ENCODE data around the gene SIMC1. TPM values are rescaled to one million over a fixed set of nuclear protein-coding genes. Genes with fewer than 3 reads are reported as not detected.

SIMC1 gene
- total and polyA plus RNA-seq, 2 donors (not counting 1 experiment from before 2014, with no cell fraction given), result 20.6 to 63.8 TPM

GRCh38 chr5:176382721-176383120 is 144.5 kb downstream of the SIMC1 start:
- ATAC-seq (ENCODE audit: low read depth) (no peak), DNase-seq (no peak)
- Histone ChIP-seq H3K9me3 (ENCODE audit: control extremely low read depth in 1 of 3, control insufficient read depth in 2 of 3, insufficient read depth in 1 of 3, low read length in 2 of 3) (no peaks in the 10 kb centered on the region), H3K4me3 (ENCODE audit: control extremely low read depth in 1 of 5, extremely low read depth in 1 of 5, insufficient read depth in 1 of 5, low read depth in 2 of 5, low read length in 4 of 5) (no peak overlapping the region), H3K27me3 (replicated peaks in 1 of 4; ENCODE audit: control extremely low read depth in 1 of 4, control insufficient read depth in 3 of 4, insufficient read depth in 4 of 4, low read length in 3 of 4) (no peaks in the 10 kb centered on the region), H3K9ac (ENCODE audit: low read length) (no peak overlapping the region), H3K4me1 (ENCODE audit: control insufficient read depth in 2 of 2, insufficient read depth in 2 of 2, low read length in 2 of 2) (peaks cover 20 to 21% of the 10 kb centered on the region in 2 donors), H4K20me1 (ENCODE audit: control insufficient read depth, insufficient read depth, low read length, poor library complexity, severe bottlenecking) (peaks cover 9% of the 10 kb centered on the region), H3K79me2 (ENCODE audit: control insufficient read depth, insufficient read depth, low read length) (peaks cover 27% of the 10 kb centered on the region), H3K36me3 (replicated peaks in 1 of 2; ENCODE audit: control extremely low read depth in 1 of 2, control insufficient read depth in 1 of 2, extremely low read depth in 1 of 2, insufficient read depth in 2 of 2, low read length in 1 of 2) (peaks cover 5 to 56% of the 10 kb centered on the region in 2 experiments), H2AFZ (ENCODE audit: insufficient read depth, low read depth, low read length, poor library complexity, severe bottlenecking) (no peak overlapping the region), H3K4me2 (replicated peaks; ENCODE audit: low read depth, low read length, poor library complexity, severe bottlenecking) (no peak overlapping the region), H3K27ac (ENCODE audit: low read length in 2 of 2) (no peak overlapping the region)
- no peaks in the 10 kb centered on the region for H3K9me3 Mint-ChIP-seq (ENCODE audit: insufficient read depth)
- ChIA-PET POLR2A (no interaction called here), CTCF (no interaction called here)
- WGBS (ENCODE audit: insufficient coverage), result 82% methylated on average over 2 of the region's 3 CpGs
- H3K27me3 Mint-ChIP-seq, result no peaks in the 10 kb centered on the region
- peaks cover 22% of the 10 kb centered on the region for H3K4me1 Mint-ChIP-seq
- intact Hi-C loops (cut with micrococcal nuclease), result loop anchor here (10.0 kb wide), 1 partner anchor 148 kb away; the partner anchor contains the start of gene SIMC1
- no peak overlapping the region for H3K4me3 Mint-ChIP-seq
- TF ChIP-seq EZH2 (IDR thresholded peaks at IDR 0.05; ENCODE audit: borderline replicate concordance, insufficient read depth, low read depth, low read length, poor library complexity, severe bottlenecking) (no peak), CTCF (IDR thresholded peaks at IDR 0.05) (no peak)
- no peak overlapping the region for H3K27ac Mint-ChIP-seq

- Mint-ChIP-seq H3K4me1 (peaks cover 27% of the 10 kb centered on the region), H3K27me3 (no peaks in the 10 kb centered on the region), H3K9me3 (ENCODE audit: insufficient read depth) (no peaks in the 10 kb centered on the region), H3K27ac (no peak overlapping the region), H3K4me3 (no peak overlapping the region)
- CTCF ChIA-PET, result no interaction called here
- POLR2A ChIA-PET, result no interaction called here
- Histone ChIP-seq H3K9ac (ENCODE audit: low read length) (no peak overlapping the region), H4K20me1 (ENCODE audit: control insufficient read depth, insufficient read depth, low read length, poor library complexity, severe bottlenecking) (peaks cover 9% of the 10 kb centered on the region), H3K4me1 (ENCODE audit: control insufficient read depth in 2 of 2, insufficient read depth in 2 of 2, low read length in 2 of 2) (peaks cover 22 to 26% of the 10 kb centered on the region in 2 donors), H3K9me3 (ENCODE audit: control extremely low read depth in 1 of 3, control insufficient read depth in 2 of 3, insufficient read depth in 1 of 3, low read length in 2 of 3) (no peaks in the 10 kb centered on the region), H2AFZ (ENCODE audit: insufficient read depth, low read depth, low read length, poor library complexity, severe bottlenecking) (no peak overlapping the region), H3K79me2 (ENCODE audit: control insufficient read depth, insufficient read depth, low read length) (peaks cover 33% of the 10 kb centered on the region), H3K4me2 (replicated peaks; ENCODE audit: low read depth, low read length, poor library complexity, severe bottlenecking) (no peak overlapping the region), H3K36me3 (replicated peaks in 1 of 2; ENCODE audit: control extremely low read depth in 1 of 2, control insufficient read depth in 1 of 2, extremely low read depth in 1 of 2, insufficient read depth in 2 of 2, low read length in 1 of 2) (peaks cover 5 to 56% of the 10 kb centered on the region in 2 experiments), H3K27ac (ENCODE audit: low read length in 2 of 2) (no peak overlapping the region), H3K27me3 (replicated peaks in 1 of 4; ENCODE audit: control extremely low read depth in 1 of 4, control insufficient read depth in 3 of 4, insufficient read depth in 4 of 4, low read length in 3 of 4) (no peaks in the 10 kb centered on the region), H3K4me3 (ENCODE audit: control extremely low read depth in 1 of 5, extremely low read depth in 1 of 5, insufficient read depth in 1 of 5, low read depth in 2 of 5, low read length in 4 of 5) (no peak overlapping the region)
- 88% methylated on average over 9 of the region's 15 CpGs for WGBS (ENCODE audit: insufficient coverage)
- intact Hi-C loops (cut with micrococcal nuclease), result loop anchor here (10.0 kb wide), 1 partner anchor 149 kb away; the partner anchor contains the start of gene SIMC1
- DNase-seq (no peak), ATAC-seq (ENCODE audit: low read depth) (no peak)
- TF ChIP-seq CTCF (IDR thresholded peaks at IDR 0.05) (no peak), EZH2 (IDR thresholded peaks at IDR 0.05; ENCODE audit: borderline replicate concordance, insufficient read depth, low read depth, low read length, poor library complexity, severe bottlenecking) (no peak)
Observed at GRCh38 chr5:176383248-176383905, 145.2 kb downstream of the SIMC1 start.
